Lower leg skin (tissue), 4 donors: ENCODE measurements around the gene RERE. TPM values are rescaled to one million over a fixed set of nuclear protein-coding genes. Genes with fewer than 3 reads are reported as not detected.

ENCODE experiments used
- DNase-seq, 2 donors: peaks; one replicate each; pipeline ENCODE4 v3.0.0-alpha.2; 2019; ENCODE audit warnings: low spot score in 2 of 2
- H3K4me3 ChIP-seq: fragments of 200-600 bp; sonication (generic); 2 replicates; pipeline ENCODE4 v1.5.1; 2017; ENCODE audit warnings: mild to moderate bottlenecking, low read depth; ENCODE audit not compliant: poor library complexity, severe bottlenecking
- CTCF ChIP-seq, 3 donors: fragments of 450-650 bp; IDR thresholded peaks; one replicate each; pipeline ENCODE4 v1.5.1; 2016; ENCODE audit warnings: antibody characterized with exemption in 3 of 3, mild to moderate bottlenecking in 3 of 3, moderate library complexity in 2 of 3
- POLR2A ChIP-seq, 2 donors: fragments of 450-650 bp; IDR thresholded peaks; one replicate each; pipeline ENCODE4 v1.6.1; 2016 to 2017; ENCODE audit warnings: antibody characterized with exemption in 2 of 2, mild to moderate bottlenecking in 1 of 2, moderate library complexity in 1 of 2
- WGBS, 2 donors: methylation state at CpG; one replicate each; pipeline ENCODE4 v1.1.5; 2018; 5-methylcytosine and 5-hydroxymethylcytosine counted together
- intact Hi-C: fragments of 100-400 bp; cut with DNase I; formaldehyde crosslinking; loops from one replicate; pipeline ENCODE4 v1.15.0; 2023; ENCODE audit warnings: low total_unique reads
- total RNA-seq, 4 donors: library from RNA; depleted of rRNA; stranded (reverse); fragments of >200 nt; gene quantifications; one replicate each; pipeline ENCODE4 v1.1.0, GENCODE V29; 2016

The RERE gene
- total RNA-seq, 4 donors from 2014 or later: 41.0 to 84.9 (median 76.8) TPM

- TF ChIP-seq CTCF (IDR thresholded peaks at IDR 0.05): no peak
- 23 to 26% methylated on average over 8 of the region's 8 CpGs for WGBS, 2 donors
- peak in 1 of 2 donors; percentile 85 for DNase-seq
- H3K4me3 ChIP-seq: no peak overlapping the region
- intact Hi-C loops: no loop called here
Measured at GRCh38 chr1:8412183-8412831, 405.1 kb downstream of the RERE start.

GRCh38 chr1:8411803-8412182, 405.6 kb downstream of the RERE start:
- intact Hi-C loops: no loop called here
- no peak for DNase-seq
- WGBS, 2 donors: 35 to 43% methylated on average over 7 of the region's 7 CpGs
- TF ChIP-seq CTCF (IDR thresholded peaks at IDR 0.05) (no peak), POLR2A (IDR thresholded peaks at IDR 0.05) (no peak)
- no peak overlapping the region for H3K4me3 ChIP-seq

- H3K4me3 ChIP-seq: no peak overlapping the region
- TF ChIP-seq CTCF (IDR thresholded peaks at IDR 0.05): no peak
- no peak for TF ChIP-seq POLR2A (IDR thresholded peaks at IDR 0.05)
- DNase-seq: no peak
- intact Hi-C loops: no loop called here
- 72 to 73% methylated on average over 3 of the region's 3 CpGs for WGBS, 2 donors
Measured at GRCh38 chr1:8410791-8411190, 406.6 kb downstream of the RERE start.

- TF ChIP-seq CTCF (IDR thresholded peaks at IDR 0.05) (no peak), POLR2A (IDR thresholded peaks at IDR 0.05) (no peak)
- DNase-seq: no peak
- H3K4me3 ChIP-seq: no peak overlapping the region
- intact Hi-C loops: loop anchor here (10.0 kb wide), 1 partner anchor 155 kb away; no protein-coding TSS in a partner anchor
- WGBS, 2 donors: 68% methylated on average over 3 of the region's 3 CpGs
Measured at GRCh38 chr1:8409606-8410005, 407.8 kb downstream of the RERE start.

GRCh38 chr1:8409106-8409505, 408.3 kb downstream of the RERE start:
- intact Hi-C loops: loop anchor here (10.0 kb wide), 1 partner anchor 156 kb away; no protein-coding TSS in a partner anchor
- WGBS, 2 donors: 2 to 3% methylated on average over 6 of the region's 6 CpGs
- no peak for DNase-seq
- H3K4me3 ChIP-seq: no peak overlapping the region
- TF ChIP-seq POLR2A (IDR thresholded peaks at IDR 0.05): no peak
- no peak for TF ChIP-seq CTCF (IDR thresholded peaks at IDR 0.05)
